ENCODE measurements around the gene APBB2.

DNA sequence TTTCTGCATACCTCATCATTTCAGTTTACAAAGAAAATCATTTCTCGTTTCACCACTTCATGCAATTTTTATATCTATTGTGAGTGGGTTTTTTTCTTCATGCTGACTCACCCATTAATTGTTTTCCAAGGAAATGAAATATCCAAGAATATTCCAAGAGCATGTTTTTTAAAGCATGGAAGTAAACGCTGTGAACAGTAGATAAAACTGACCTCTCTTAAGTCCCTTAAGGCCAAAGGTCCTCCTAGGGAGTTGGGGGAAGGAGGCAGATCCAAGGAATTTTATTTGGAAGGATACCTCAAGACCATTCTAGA is 2.6 kb upstream of the APBB2 start:
- TF ChIP-seq, protein P1, sequence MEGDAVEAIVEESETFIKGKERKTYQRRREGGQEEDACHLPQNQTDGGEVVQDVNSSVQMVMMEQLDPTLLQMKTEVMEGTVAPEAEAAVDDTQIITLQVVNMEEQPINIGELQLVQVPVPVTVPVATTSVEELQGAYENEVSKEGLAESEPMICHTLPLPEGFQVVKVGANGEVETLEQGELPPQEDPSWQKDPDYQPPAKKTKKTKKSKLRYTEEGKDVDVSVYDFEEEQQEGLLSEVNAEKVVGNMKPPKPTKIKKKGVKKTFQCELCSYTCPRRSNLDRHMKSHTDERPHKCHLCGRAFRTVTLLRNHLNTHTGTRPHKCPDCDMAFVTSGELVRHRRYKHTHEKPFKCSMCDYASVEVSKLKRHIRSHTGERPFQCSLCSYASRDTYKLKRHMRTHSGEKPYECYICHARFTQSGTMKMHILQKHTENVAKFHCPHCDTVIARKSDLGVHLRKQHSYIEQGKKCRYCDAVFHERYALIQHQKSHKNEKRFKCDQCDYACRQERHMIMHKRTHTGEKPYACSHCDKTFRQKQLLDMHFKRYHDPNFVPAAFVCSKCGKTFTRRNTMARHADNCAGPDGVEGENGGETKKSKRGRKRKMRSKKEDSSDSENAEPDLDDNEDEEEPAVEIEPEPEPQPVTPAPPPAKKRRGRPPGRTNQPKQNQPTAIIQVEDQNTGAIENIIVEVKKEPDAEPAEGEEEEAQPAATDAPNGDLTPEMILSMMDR (IDR thresholded peaks at IDR 0.05): no peak
- TF ChIP-seq POLR2AphosphoS5 (IDR thresholded peaks at IDR 0.05): no peak
- TF ChIP-seq POLR2A (IDR thresholded peaks at IDR 0.05): no peak
